HG03139 (cell line): Measurements from ENCODE around the gene OR1S1.
"Not testable (repeated sequence)": the region's sequence is repeated elsewhere in the genome, so short reads cannot be mapped to it uniquely, and the experiment has no call there.

Experiments used
- ATAC-seq: cut with Tn5 transposase; IDR thresholded peaks from one replicate; pipeline ENCODE4 v1.9.1; 2021; ENCODE audit not compliant: unreplicated experiment

OR1S1 gene

DNA sequence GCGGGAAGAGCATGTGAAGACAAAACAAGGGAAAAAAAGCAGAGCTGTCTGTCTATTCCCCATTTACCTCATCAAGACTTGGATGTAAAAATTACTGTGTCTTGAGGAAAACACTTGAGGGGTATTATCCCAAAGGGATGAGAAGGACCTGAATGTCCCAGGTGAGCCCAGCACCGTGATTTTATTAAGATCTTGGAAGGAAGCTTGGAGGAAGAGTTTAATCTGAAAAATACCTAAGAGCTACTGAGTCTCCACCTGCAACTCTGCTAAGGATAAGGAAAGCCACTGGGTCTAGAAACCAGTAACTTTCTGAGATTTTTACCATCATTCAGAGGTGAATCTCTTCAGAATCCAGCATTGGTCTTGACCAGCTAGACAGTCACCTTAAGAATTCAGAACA lies at the start of gene OR1S1:
OR1S1 (plus strand) TSS at position 301 of the 400 bp plus-strand sequence.
- ATAC-seq: not testable (repeated sequence)

DNA sequence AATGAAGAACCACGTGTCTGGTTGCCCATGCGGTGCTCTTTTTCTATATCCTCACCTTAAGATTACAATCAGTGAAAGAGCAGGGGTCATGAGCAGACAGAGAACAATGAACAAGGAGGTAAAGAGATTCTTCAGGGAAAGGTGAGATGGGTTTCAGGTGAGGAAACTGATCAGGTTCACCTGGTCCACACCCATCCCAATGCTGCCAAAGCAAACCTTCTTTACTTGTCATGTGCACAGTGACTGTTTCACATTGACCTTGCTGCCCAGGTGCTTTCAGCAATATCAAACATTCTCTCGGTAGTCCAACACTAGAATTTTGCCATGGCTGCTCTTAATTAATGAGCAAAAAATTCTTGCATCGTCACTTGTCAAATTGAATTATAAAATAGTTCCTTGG lies 48.1 kb upstream of the OR1S1 start:
- no peak for ATAC-seq

- no peak for ATAC-seq
Measured at GRCh38 chr11:58164990-58165389, 47.5 kb upstream of the OR1S1 start.

DNA sequence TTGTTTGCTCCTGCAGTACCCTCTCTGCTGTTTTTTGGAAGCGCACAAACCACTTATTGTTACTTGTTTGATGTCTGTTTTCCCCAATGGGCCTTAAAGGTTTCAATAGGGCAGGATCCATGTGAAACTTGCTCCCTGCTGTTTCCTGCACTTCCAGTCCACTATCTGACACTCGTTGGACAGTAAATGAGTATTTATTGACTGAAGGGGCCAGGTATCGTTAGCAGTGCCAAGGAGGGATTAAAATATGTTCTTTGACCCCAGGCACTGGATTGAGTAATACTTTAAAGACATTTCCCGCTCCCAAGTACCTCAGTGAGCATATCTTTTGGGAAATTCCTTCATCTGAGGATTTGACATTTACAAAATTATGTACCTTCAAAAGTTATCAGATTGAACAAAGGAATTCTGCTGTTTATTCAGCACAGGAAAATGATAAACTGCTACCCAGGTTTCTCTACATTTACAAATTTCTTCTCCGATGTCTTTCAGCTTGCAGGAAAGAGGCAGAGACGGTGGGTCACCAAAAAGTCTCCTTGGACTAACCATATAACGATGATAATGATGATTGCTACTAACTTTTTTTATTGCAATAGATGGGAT lies 46.9 kb upstream of the OR1S1 start:
- ATAC-seq: no peak

GRCh38 chr11:58177409-58178054 lies 35.0 kb upstream of the OR1S1 start:
- ATAC-seq: no peak

DNA sequence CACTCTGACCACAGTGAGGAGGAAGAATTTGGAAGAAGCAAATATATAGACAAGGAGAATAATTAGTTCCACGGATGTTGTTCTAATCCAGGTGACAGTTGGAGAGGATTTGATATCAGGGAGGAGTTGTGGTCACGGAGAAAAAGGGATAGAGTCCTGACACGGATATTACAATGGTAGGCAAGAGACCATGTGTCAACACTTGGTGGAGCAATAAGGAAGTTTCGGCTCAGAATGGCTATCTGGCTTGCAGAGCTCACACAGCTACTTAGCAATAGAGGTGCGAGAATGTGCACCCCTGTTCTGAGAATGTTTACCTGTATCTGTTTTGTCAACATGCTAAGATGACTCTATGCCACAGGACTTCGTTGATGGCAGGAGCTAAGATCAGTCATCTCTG lies 34.1 kb upstream of the OR1S1 start:
- ATAC-seq: no peak

DNA sequence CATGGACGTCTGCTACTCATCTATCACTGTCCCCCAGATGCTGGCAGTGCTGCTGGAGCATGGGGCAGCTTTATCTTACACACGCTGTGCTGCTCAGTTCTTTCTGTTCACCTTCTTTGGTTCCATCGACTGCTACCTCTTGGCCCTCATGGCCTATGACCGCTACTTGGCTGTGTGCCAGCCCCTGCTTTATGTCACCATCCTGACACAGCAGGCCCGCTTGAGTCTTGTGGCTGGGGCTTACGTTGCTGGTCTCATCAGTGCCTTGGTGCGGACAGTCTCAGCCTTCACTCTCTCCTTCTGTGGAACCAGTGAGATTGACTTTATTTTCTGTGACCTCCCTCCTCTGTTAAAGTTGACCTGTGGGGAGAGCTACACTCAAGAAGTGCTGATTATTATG lies 32.9 kb upstream of the OR1S1 start:
- no peak for ATAC-seq

DNA sequence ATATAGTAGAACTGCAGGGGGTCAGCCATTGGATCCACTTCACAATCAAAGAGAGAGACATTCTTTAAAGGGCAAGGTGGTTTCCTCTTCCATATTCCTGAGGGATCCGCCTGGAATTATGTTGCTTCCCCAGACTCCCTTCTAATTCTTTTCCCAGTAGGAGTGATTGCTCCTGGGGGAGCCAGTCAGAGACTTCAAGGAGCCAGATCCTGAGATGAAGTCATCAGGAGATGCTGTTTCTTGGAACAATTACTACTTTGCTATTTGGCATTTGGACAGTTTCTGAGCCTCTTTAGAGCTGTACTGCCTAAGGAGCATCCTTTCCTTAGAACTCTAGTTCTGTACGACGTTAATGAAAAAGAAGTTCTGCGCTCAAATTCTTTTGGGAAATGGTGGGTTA lies 25.6 kb upstream of the OR1S1 start:
- ATAC-seq: no peak

GRCh38 chr11:58188770-58189169 lies 23.8 kb upstream of the OR1S1 start, which contains the start of gene OR9Q2:
TSS of gene OR9Q2 (plus strand) at chr11:58189070. CDS start at chr11:58190491, 1,421 bp downstream.
- ATAC-seq: no peak

DNA sequence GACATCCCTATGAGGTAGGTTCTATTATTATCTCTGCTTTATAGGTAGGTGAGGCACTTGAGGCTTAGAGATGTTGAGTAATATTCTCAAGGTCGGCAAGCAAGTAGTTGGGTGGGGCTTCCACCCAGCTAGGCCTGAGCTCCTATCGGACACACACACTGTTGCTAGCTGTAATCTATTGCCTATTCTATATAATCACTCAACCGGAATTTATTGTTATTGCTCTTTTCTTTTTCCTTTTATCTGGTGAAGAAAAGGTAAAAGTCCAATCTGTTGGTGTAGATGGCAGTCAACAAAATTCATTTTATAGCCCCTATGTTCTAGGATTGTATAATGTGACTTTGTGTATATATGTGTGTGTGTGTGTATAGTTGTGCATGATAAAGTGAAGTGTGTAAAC lies 20.3 kb upstream of the OR1S1 start:
- no peak for ATAC-seq

DNA sequence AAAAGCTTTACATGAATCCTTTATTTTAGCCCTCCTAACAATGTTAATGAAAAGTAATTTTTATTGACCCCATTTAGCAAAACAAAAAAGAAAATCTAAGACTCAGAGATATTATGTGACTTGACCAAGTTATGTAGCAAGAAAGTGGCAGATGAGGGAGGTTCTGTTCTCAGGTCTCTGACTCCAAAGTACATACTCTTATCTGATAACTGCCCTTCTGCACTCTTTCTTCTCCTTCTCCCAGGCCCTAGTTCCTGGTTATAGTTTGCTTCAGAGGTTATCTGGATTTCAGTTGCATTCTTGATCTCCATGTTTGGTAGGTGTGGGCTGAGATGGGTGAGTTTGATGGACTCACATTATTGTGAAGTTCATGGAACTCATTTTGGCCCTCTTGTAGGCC lies 19.1 kb upstream of the OR1S1 start:
- ATAC-seq: no peak

DNA sequence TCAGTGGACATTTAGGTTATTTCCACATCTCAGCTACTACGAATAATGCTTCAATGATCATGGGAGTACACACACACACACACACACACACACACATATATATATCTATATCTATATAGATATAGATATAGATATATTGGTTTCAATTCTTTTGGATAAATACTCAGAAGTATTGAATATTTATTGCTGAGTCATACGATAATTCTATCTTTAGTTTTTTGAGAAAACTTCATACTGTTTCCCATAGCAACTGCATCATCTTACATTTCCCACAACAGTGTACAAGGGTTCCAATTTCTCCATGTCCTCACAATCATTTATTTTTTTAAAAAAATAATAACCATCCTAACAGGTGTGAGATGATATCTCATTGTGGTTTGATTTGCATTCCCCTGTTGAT lies 16.6 kb upstream of the OR1S1 start:
- no peak for ATAC-seq

- no peak for ATAC-seq
Measured at GRCh38 chr11:58199271-58199670, 13.2 kb upstream of the OR1S1 start.

DNA sequence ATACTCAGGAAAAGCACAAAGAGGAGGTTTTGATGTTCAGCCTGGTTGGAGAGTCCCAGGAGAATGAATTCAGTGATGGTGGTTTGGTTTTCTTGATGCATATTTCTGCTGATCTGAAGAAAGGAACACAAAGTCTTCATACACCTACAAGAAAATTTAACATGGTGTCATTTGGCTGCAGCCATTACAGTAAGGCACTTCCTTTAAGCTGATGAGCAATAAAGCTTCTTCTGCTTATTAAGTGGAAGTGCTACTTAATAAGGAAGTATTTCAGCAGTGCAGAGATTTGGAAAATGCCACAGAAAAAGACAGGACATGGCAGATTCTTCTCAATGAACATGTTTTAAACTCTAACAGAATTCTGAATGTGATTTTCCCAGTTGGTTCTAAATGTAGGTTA lies 8.5 kb upstream of the OR1S1 start, which contains the start of gene OR1S2:
OR1S2 (minus strand) TSS at position 101 of the 400 bp plus-strand sequence; CDS start at position 101, 0 bp downstream.
- ATAC-seq: no peak

GRCh38 chr11:58216476-58216875 lies 4.0 kb downstream of the OR1S1 start:
- no peak for ATAC-seq

- no peak for ATAC-seq
Measured at GRCh38 chr11:58222721-58223120, 10.2 kb downstream of the OR1S1 start.

GRCh38 chr11:58227956-58228615 lies 15.6 kb downstream of the OR1S1 start:
- ATAC-seq: no peak

DNA sequence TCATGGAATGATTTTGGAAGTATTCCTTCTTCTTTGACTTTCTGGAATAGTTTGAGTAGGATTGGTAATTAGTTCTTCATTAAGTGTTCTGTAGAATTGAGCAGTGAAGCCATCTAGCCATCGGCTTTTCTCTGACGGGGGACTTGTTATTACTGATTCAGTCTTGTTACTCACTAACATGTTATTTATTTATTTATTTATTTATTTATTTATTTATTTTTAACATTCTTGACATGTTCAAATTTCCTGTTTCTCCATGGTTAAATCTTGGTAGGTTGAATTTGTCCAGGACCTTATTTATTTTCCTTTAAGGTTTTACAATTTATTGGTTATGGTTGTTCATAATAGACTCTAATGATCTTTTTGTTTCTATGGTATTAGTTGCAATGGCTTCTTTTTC lies 31.4 kb downstream of the OR1S1 start:
- ATAC-seq: no peak

GRCh38 chr11:58254936-58255335 lies 42.4 kb downstream of the OR1S1 start:
- no peak for ATAC-seq

- ATAC-seq: no peak
Measured at GRCh38 chr11:58259983-58260382, 47.5 kb downstream of the OR1S1 start.
